ENCODE results near the gene SIN3A. TPM values are rescaled to one million over a fixed set of nuclear protein-coding genes. Genes with fewer than 3 reads are reported as not detected.

SIN3A gene
- total and polyA plus RNA-seq, 9 of the 15 experiments (the other 6 are each of a cell fraction or from before 2014, with no cell fraction given) = 11.1 to 70.3 (median 25.3) TPM

- TF ChIP-seq ZNF655 (CRISPR knock-in tag; IDR thresholded peaks at IDR 0.05) = no peak
- TF ChIP-seq ZNF717 (CRISPR knock-in tag; IDR thresholded peaks at IDR 0.05) = no peak
- no peak for TF ChIP-seq ZNF707 (CRISPR knock-in tag; conservative IDR thresholded peaks at IDR 0.05)
- no peak for TF ChIP-seq CBX3 (IDR thresholded peaks at IDR 0.05; ENCODE audit: borderline replicate concordance in 1 of 2, low read length in 2 of 2)
- no peak for TF ChIP-seq ADNP (tag; IDR thresholded peaks at IDR 0.05)
- TF ChIP-seq FOS (IDR thresholded peaks at IDR 0.05; ENCODE audit: extremely low read depth, insufficient read length) = no peak
Measured at GRCh38 chr15:75328493-75329314, 122.8 kb downstream of the SIN3A start (continued).

- H4K20me1 ChIP-seq (replicated peaks; ENCODE audit: control insufficient read depth, insufficient read depth, low read length) = no peaks in the 10 kb centered on the region
- BruUV-seq (replicated peaks) = no TSS peak
- H3K27me3 ChIP-seq (ENCODE audit: control insufficient read depth in 2 of 2, insufficient read depth in 2 of 2, low read length in 2 of 2) = no peaks in the 10 kb centered on the region
- FAIRE-seq (no peak), DNase-seq (ENCODE audit: extremely low read depth in 1 of 4, low spot score in 3 of 4) (no peak), ATAC-seq (no peak)
- WGBS (ENCODE audit: insufficient coverage, low coverage, missing lambda C conversion rate) = 29% methylated on average over 3 of the region's 3 CpGs
- H3K36me3 ChIP-seq (ENCODE audit: control insufficient read depth, insufficient read depth, low read length) = no peaks in the 10 kb centered on the region
- H3K27ac ChIP-seq (ENCODE audit: extremely low read depth, low read depth, low read length) = no peak overlapping the region
- in situ Hi-C loops (cut with MboI) = loop anchor here (10.0 kb wide), 1 partner anchor 787 kb away; no protein-coding TSS in a partner anchor
- H3K4me3 ChIP-seq = no peak overlapping the region
- H3K9ac ChIP-seq (ENCODE audit: insufficient read depth in 1 of 2, low read depth in 2 of 2, low read length in 2 of 2) = no peak overlapping the region
- H3K4me1 ChIP-seq (replicated peaks in 1 of 2; ENCODE audit: control insufficient read depth in 2 of 2, insufficient read depth in 2 of 2, low read length in 2 of 2) = peaks cover 0 to under 1% of the 10 kb centered on the region in 2 experiments; a peak in 1 of 5 replicates
- no peak overlapping the region for H3K4me2 ChIP-seq (ENCODE audit: insufficient read depth, low read length)
- intact Hi-C loops (cut with micrococcal nuclease) = no loop called here
- H2AFZ ChIP-seq (ENCODE audit: low read depth, low read length) = no peak overlapping the region
- POLR2A ChIA-PET = interaction anchor here (0.6 kb wide), 1 partner anchor 53 kb away, joined by 3 read pairs; no protein-coding TSS in a partner anchor
- TF ChIP-seq DLX4 (CRISPR knock-in tag; IDR thresholded peaks at IDR 0.05) (no peak), ZNF444 (CRISPR knock-in tag; IDR thresholded peaks at IDR 0.05) (no peak)
- no peaks in the 10 kb centered on the region for H3K9me1 ChIP-seq (ENCODE audit: control insufficient read depth, insufficient read depth, low read length)
- CTCF ChIA-PET (ENCODE audit: low intra/inter-chr PET ratio) = no interaction called here
- H3K9me3 ChIP-seq (replicated peaks; ENCODE audit: control insufficient read depth, insufficient read depth, low read depth, low read length) = no peaks in the 10 kb centered on the region
- no peaks in the 10 kb centered on the region for H3K79me2 ChIP-seq (ENCODE audit: control insufficient read depth, insufficient read depth, low read length)
Measured at GRCh38 chr15:75327491-75327890, 124.0 kb downstream of the SIN3A start.

All from K562 (cell line).